Calu3 (cell line): Measurements from ENCODE around the gene WTIP. TPM values are rescaled to one million over a fixed set of nuclear protein-coding genes. Genes with fewer than 3 reads are reported as not detected.
"Not testable (repeated sequence)": the region's sequence is repeated elsewhere in the genome, so short reads cannot be mapped to it uniquely, and the experiment has no call there.

Source experiments
- BruUV-seq: library from RNA; stranded (reverse); fragments of 400-500 nt; replicated peaks from 2 replicates; lab custom pipeline; 2021; lab: Mats Ljungman, UMichigan
- CTCF ChIA-PET: fragments of 300-600 bp; sonication (Branson Sonifier 250); formaldehyde crosslinking; loops from one replicate; lab custom pipeline; 2022; ENCODE audit warnings: antibody characterized with exemption; lab: Charles Lee
- DNase-seq: peaks from one replicate; pipeline ENCODE4 v3.0.0; 2022
- H3K27ac Mint-ChIP-seq: one replicate; pipeline ENCODE4 v1.8.0; 2022; ENCODE audit warnings: mixed read lengths; ENCODE audit not compliant: unreplicated experiment
- H3K27me3 Mint-ChIP-seq: one replicate; pipeline ENCODE4 v1.8.0; 2022; ENCODE audit warnings: mixed read lengths; ENCODE audit not compliant: unreplicated experiment
- H3K36me3 Mint-ChIP-seq: one replicate; pipeline ENCODE4 v1.8.0; 2022; ENCODE audit warnings: mild to moderate bottlenecking, moderate library complexity, mixed read lengths; ENCODE audit not compliant: insufficient read depth, unreplicated experiment
- H3K4me1 Mint-ChIP-seq: one replicate; pipeline ENCODE4 v1.8.0; 2022; ENCODE audit warnings: mild to moderate bottlenecking, low read depth, mixed read lengths; ENCODE audit not compliant: unreplicated experiment
- H3K4me3 Mint-ChIP-seq: one replicate; pipeline ENCODE4 v1.8.0; 2022; ENCODE audit warnings: mild to moderate bottlenecking, low read depth, moderate library complexity, mixed read lengths; ENCODE audit not compliant: unreplicated experiment
- H3K9me3 Mint-ChIP-seq: one replicate; pipeline ENCODE4 v1.8.0; 2022; ENCODE audit warnings: low read depth, mixed read lengths; ENCODE audit not compliant: unreplicated experiment
- CTCF ChIP-seq: fragments of 200-600 bp; IDR thresholded peaks from one replicate; pipeline ENCODE4 v1.8.0; 2022; ENCODE audit warnings: antibody characterized with exemption; ENCODE audit not compliant: unreplicated experiment
- intact Hi-C: fragments of 100-400 bp; cut with micrococcal nuclease; formaldehyde crosslinking; loops from one replicate; pipeline ENCODE4 v1.10.0; 2022; ENCODE audit not compliant: unreplicated experiment
- total RNA-seq: library from RNA; stranded (reverse); gene quantifications from 2 replicates; pipeline ENCODE4 v1.2.3, GENCODE V29; 2022

The WTIP gene
- total RNA-seq, 1 experiment from 2014 or later, result 5.3 TPM

GRCh38 chr19:34452723-34453122, 28.8 kb upstream of the WTIP start:
- peaks cover 4% of the 10 kb centered on the region for H3K4me1 Mint-ChIP-seq
- H3K27ac Mint-ChIP-seq, result no peak overlapping the region
- CTCF ChIA-PET, result interaction anchor here (0.6 kb wide), 1 partner anchor 1093 kb away, joined by 5 read pairs; no protein-coding TSS in a partner anchor
- no TSS peak for BruUV-seq
- intact Hi-C loops, result no loop called here
- no peaks in the 10 kb centered on the region for H3K9me3 Mint-ChIP-seq
- no peak for DNase-seq
- no peak for TF ChIP-seq CTCF
- H3K4me3 Mint-ChIP-seq, result no peak overlapping the region
- peaks cover 78% of the 10 kb centered on the region for H3K36me3 Mint-ChIP-seq
- H3K27me3 Mint-ChIP-seq, result no peaks in the 10 kb centered on the region

- CTCF ChIA-PET, result interaction anchor here (0.7 kb wide), 1 partner anchor 417 kb away, joined by 4 read pairs; no protein-coding TSS in a partner anchor
- H3K27me3 Mint-ChIP-seq, result no peaks in the 10 kb centered on the region
Measured at GRCh38 chr19:34454091-34454490, 27.5 kb upstream of the WTIP start.

GRCh38 chr19:34454685-34455084, 26.9 kb upstream of the WTIP start:
- H3K36me3 Mint-ChIP-seq, result peaks cover 80% of the 10 kb centered on the region
- CTCF ChIA-PET, result no interaction called here
- BruUV-seq, result no TSS peak
- intact Hi-C loops, result no loop called here
- no peak for TF ChIP-seq CTCF
- no peak overlapping the region for H3K4me3 Mint-ChIP-seq
- H3K27ac Mint-ChIP-seq, result no peak overlapping the region
- H3K27me3 Mint-ChIP-seq, result no peaks in the 10 kb centered on the region
- no peak for DNase-seq
- peaks cover 23% of the 10 kb centered on the region for H3K4me1 Mint-ChIP-seq
- no peaks in the 10 kb centered on the region for H3K9me3 Mint-ChIP-seq

More at GRCh38 chr19:34454091-34454490, 27.5 kb upstream of the WTIP start:
- BruUV-seq, result no TSS peak
- H3K9me3 Mint-ChIP-seq, result no peaks in the 10 kb centered on the region
- DNase-seq, result no peak
- H3K4me1 Mint-ChIP-seq, result peaks cover 17% of the 10 kb centered on the region
- intact Hi-C loops, result no loop called here
- H3K27ac Mint-ChIP-seq, result no peak overlapping the region
- H3K4me3 Mint-ChIP-seq, result no peak overlapping the region
- H3K36me3 Mint-ChIP-seq, result peaks cover 80% of the 10 kb centered on the region
- no peak for TF ChIP-seq CTCF

- DNase-seq, CTCF ChIA-PET, intact Hi-C loops, H3K27ac Mint-ChIP-seq, H3K9me3 Mint-ChIP-seq, H3K4me3 Mint-ChIP-seq, H3K27me3 Mint-ChIP-seq, BruUV-seq: not testable (repeated sequence)
- peaks cover 34% of the 10 kb centered on the region for H3K4me1 Mint-ChIP-seq
- H3K36me3 Mint-ChIP-seq, result peaks cover 85% of the 10 kb centered on the region
Measured at GRCh38 chr19:34455783-34456480, 25.6 kb upstream of the WTIP start.

GRCh38 chr19:34457446-34457845, 24.1 kb upstream of the WTIP start:
- no peak overlapping the region for H3K27ac Mint-ChIP-seq
- no peaks in the 10 kb centered on the region for H3K27me3 Mint-ChIP-seq
- H3K9me3 Mint-ChIP-seq, result no peaks in the 10 kb centered on the region
- peaks cover 88% of the 10 kb centered on the region for H3K36me3 Mint-ChIP-seq
- CTCF ChIA-PET, result no interaction called here
- no peak overlapping the region for H3K4me3 Mint-ChIP-seq
- intact Hi-C loops, result no loop called here
- BruUV-seq, result no TSS peak
- TF ChIP-seq CTCF, result no peak
- no peak for DNase-seq
- peaks cover 49% of the 10 kb centered on the region for H3K4me1 Mint-ChIP-seq
